IMR-90 (cell line): Measurements from ENCODE around the gene PRICKLE2. TPM values are rescaled to one million over a fixed set of nuclear protein-coding genes. Genes with fewer than 3 reads are reported as not detected.

Source experiments
- ATAC-seq: fragments of 200-7000 bp; cut with Tn5 transposase; 2 replicates; pipeline ENCODE4 v1.9.1; 2020; ENCODE audit warnings: low read depth, mild to moderate bottlenecking, moderate library complexity
- BruUV-seq: library from RNA; stranded (reverse); fragments of 400-500 nt; replicated peaks from 2 replicates; lab custom pipeline; 2021; lab: Mats Ljungman, UMichigan
- CTCF ChIA-PET: fragments of 300-600 bp; formaldehyde crosslinking; extraction: SDS; loops from one replicate; lab custom pipeline; 2021; ENCODE audit warnings: antibody characterized with exemption; lab: Yijun Ruan, JAX
- POLR2A ChIA-PET: fragments of 300-600 bp; sonication (Branson Sonifier 250); formaldehyde crosslinking; loops from one replicate; lab custom pipeline; 2022; ENCODE audit warnings: antibody characterized with exemption; ENCODE audit not compliant: unreplicated experiment; lab: Charles Lee
- DNase-seq: peaks from one replicate; pipeline ENCODE4 v3.0.0; 2013
- H2AFZ ChIP-seq: replicated peaks from 2 replicates; pipeline ENCODE3; 2013; ENCODE audit warnings: low read length, mild to moderate bottlenecking; ENCODE audit not compliant: poor library complexity
- H2AK5ac ChIP-seq: 2 replicates; pipeline ENCODE4 v1.6.1; 2013; ENCODE audit warnings: low read depth, low read length, inconsistent platforms
- H2AK9ac ChIP-seq: replicated peaks from 2 replicates; pipeline ENCODE3; 2013; ENCODE audit warnings: mild to moderate bottlenecking, low read depth, low read length, moderate library complexity; ENCODE audit not compliant: poor library complexity
- H2BK120ac ChIP-seq: 2 replicates; pipeline ENCODE4 v1.6.1; 2013; ENCODE audit warnings: low read depth, low read length, inconsistent platforms
- H2BK15ac ChIP-seq: 3 replicates; pipeline ENCODE4 v1.6.1; 2013; ENCODE audit warnings: low read depth, low read length, inconsistent platforms
- H2BK20ac ChIP-seq: 2 replicates; pipeline ENCODE4 v1.6.1; 2013; ENCODE audit warnings: low read depth, mild to moderate bottlenecking, inconsistent platforms, low read length, moderate library complexity
- H2BK5ac ChIP-seq: 2 replicates; pipeline ENCODE4 v1.6.1; 2013; ENCODE audit warnings: mild to moderate bottlenecking, low read depth, low read length, inconsistent platforms; ENCODE audit not compliant: poor library complexity, severe bottlenecking
- H3K14ac ChIP-seq: replicated peaks from 2 replicates; pipeline ENCODE4 v1.6.1; 2013; ENCODE audit warnings: low read depth, low read length, inconsistent platforms
- H3K18ac ChIP-seq: 2 replicates; pipeline ENCODE4 v1.6.1; 2013; ENCODE audit warnings: low read depth, low read length, control low read depth
- H3K23ac ChIP-seq: 2 replicates; pipeline ENCODE4 v1.6.1; 2013; ENCODE audit warnings: low read depth, low read length, inconsistent platforms
- H3K27ac ChIP-seq: 2 replicates; pipeline ENCODE4 v1.5.1; 2013; ENCODE audit warnings: mild to moderate bottlenecking, control low read depth, low read length; ENCODE audit not compliant: insufficient read depth
- H3K27me3 ChIP-seq: 2 replicates; pipeline ENCODE4 v1.6.1; 2013; ENCODE audit warnings: low read length; ENCODE audit not compliant: control insufficient read depth, insufficient read depth
- H3K36me3 ChIP-seq: 2 replicates; pipeline ENCODE4 v1.6.1; 2013; ENCODE audit warnings: low read length, mixed read lengths; ENCODE audit not compliant: control insufficient read depth, insufficient read depth
- H3K4ac ChIP-seq: 2 replicates; pipeline ENCODE4 v1.6.1; 2013; ENCODE audit warnings: low read depth, low read length, inconsistent platforms
- H3K4me1 ChIP-seq: 2 replicates; pipeline ENCODE4 v1.6.1; 2013; ENCODE audit warnings: low read length, mixed read lengths; ENCODE audit not compliant: control insufficient read depth, insufficient read depth
- H3K4me2 ChIP-seq: 2 replicates; pipeline ENCODE4 v1.6.1; 2013; ENCODE audit warnings: low read depth, mild to moderate bottlenecking, control low read depth, low read length, moderate library complexity
- H3K4me3 ChIP-seq: 2 replicates; pipeline ENCODE4 v1.5.1; 2013; ENCODE audit warnings: low read depth, mild to moderate bottlenecking, control low read depth, low read length, moderate library complexity; ENCODE audit not compliant: insufficient read depth
- H3K56ac ChIP-seq: 2 replicates; pipeline ENCODE4 v1.6.1; 2013; ENCODE audit warnings: low read length, inconsistent platforms; ENCODE audit not compliant: insufficient read depth; ENCODE audit errors: extremely low read depth
- H3K79me1 ChIP-seq, 2 experiments: 2 replicates each; pipeline ENCODE4 v1.6.1; 2013; ENCODE audit warnings: low read length in 2 of 2, inconsistent platforms in 1 of 2, low read depth in 1 of 2
- H3K9ac ChIP-seq: 2 replicates; pipeline ENCODE4 v1.6.1; 2013; ENCODE audit warnings: low read depth, low read length, control low read depth
- H3K9me1 ChIP-seq: 2 replicates; pipeline ENCODE4 v1.6.1; 2013; ENCODE audit warnings: low read length, inconsistent platforms; ENCODE audit not compliant: insufficient read depth
- H3K9me3 ChIP-seq: 2 replicates; pipeline ENCODE4 v1.6.1; 2013; ENCODE audit warnings: low read length; ENCODE audit not compliant: control insufficient read depth, insufficient read depth
- H4K20me1 ChIP-seq: 2 replicates; pipeline ENCODE4 v1.6.1; 2013; ENCODE audit warnings: low read length, inconsistent platforms; ENCODE audit not compliant: insufficient read depth
- H4K5ac ChIP-seq: 2 replicates; pipeline ENCODE4 v1.6.1; 2013; ENCODE audit warnings: mild to moderate bottlenecking, low read depth, low read length, control low read depth
- H4K8ac ChIP-seq, 2 experiments: 2 replicates each; pipeline ENCODE4 v1.6.1; 2013; ENCODE audit warnings: low read depth in 2 of 2, low read length in 2 of 2, control low read depth in 1 of 2, inconsistent platforms in 1 of 2
- H4K91ac ChIP-seq: 2 replicates; pipeline ENCODE4 v1.6.1; 2013; ENCODE audit warnings: low read depth, low read length, inconsistent platforms; ENCODE audit not compliant: insufficient read depth
- CEBPB ChIP-seq: IDR thresholded peaks from 2 replicates; pipeline ENCODE4 v1.6.1; 2012; ENCODE audit warnings: low read depth, low read length, improper control_type of control experiment
- MAFK ChIP-seq: IDR thresholded peaks from 2 replicates; pipeline ENCODE4 v1.6.1; 2012; ENCODE audit warnings: low read depth, low read length, improper control_type of control experiment
- WGBS, 2 experiments: methylation state at CpG; one replicate each; pipeline versions ENCODE4 v1.1.5 to v1.1.7; 2013; ENCODE audit warnings: missing lambda C conversion rate in 2 of 2; ENCODE audit not compliant: insufficient read length in 1 of 2; ENCODE audit errors: extremely low coverage in 2 of 2; 5-methylcytosine and 5-hydroxymethylcytosine counted together
- dilution Hi-C: fragments of 300-500 bp; cut with HindIII; formaldehyde crosslinking; loops from one replicate; pipeline ENCODE4 v1.14.3; 2018; ENCODE audit warnings: low sequenced_read_pairs; ENCODE audit not compliant: unreplicated experiment
- in situ Hi-C: fragments of 300-500 bp; cut with MboI; formaldehyde crosslinking; loops from 3 replicates; pipeline ENCODE4 v1.14.3; 2019; ENCODE audit warnings: low sequenced_read_pairs, inconsistent platforms, mixed read lengths
- intact Hi-C: fragments of 100-400 bp; cut with micrococcal nuclease; formaldehyde crosslinking; loops from 2 replicates; pipeline ENCODE4 v1.10.0; 2022
- polyA plus RNA-seq, 3 experiments: library from polyadenylated mRNA; depleted of rRNA; stranded (reverse); fragments of >200 nt; gene quantifications; 2 replicates each; pipeline ENCODE4 v1.2.3, GENCODE V29; 2012; ENCODE audit warnings: low replicate concordance in 1 of 3
- total RNA-seq: library from RNA; depleted of rRNA; stranded (reverse); fragments of >200 nt; gene quantifications from 2 replicates; pipeline ENCODE4 v1.2.3, GENCODE V29; 2012

The PRICKLE2 gene
- total and polyA plus RNA-seq, 2 of the 4 experiments (the other 2 are of a cell fraction) = 4.1 to 14.2 TPM

DNA sequence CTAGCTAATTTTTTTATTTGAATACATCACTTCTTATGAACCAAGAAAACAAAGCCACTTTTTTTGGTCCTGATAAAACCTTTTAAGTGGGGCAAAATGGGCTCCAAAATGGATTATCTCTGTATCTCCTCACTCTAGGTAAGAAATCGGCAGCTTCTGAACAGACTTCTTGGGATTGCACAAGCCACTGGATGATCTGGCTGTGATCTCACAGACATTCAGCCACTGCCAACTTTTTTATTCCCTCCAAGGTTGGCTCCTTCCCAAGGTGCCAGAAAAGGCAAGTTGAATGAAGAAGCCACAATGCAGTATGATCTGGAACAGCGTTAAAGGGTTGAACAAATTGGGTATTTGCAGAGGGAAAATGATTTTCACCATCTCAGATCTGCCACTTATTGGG is 73.2 kb downstream of the PRICKLE2 start:
- Histone ChIP-seq H3K9ac (no peak overlapping the region), H3K4me1 (peaks cover 18% of the 10 kb centered on the region), H4K8ac (peak overlapping the region in 1 of 2 experiments; percentile 69; a peak in 1 of 4 replicates), H3K4ac (no peak overlapping the region), H4K20me1 (no peaks in the 10 kb centered on the region; the same call in none of the 2 replicates), H3K23ac (peak overlapping the region; percentile 70; the same call in 1 of the 2 replicates), H3K27me3 (no peaks in the 10 kb centered on the region), H3K9me1 (peaks cover 16% of the 10 kb centered on the region), H3K18ac (no peak overlapping the region), H2AK5ac (no peak overlapping the region; the same call in 1 of the 2 replicates), H3K79me1 (peaks cover 6 to 32% of the 10 kb centered on the region in 2 experiments), H3K9me3 (no peaks in the 10 kb centered on the region), H3K14ac (peak overlapping the region; percentile 66; the same call in 1 of the 2 replicates), H4K91ac (no peak overlapping the region), H2BK120ac (peak overlapping the region; percentile 54; the same call in 1 of the 2 replicates), H3K4me2 (no peak overlapping the region), H3K4me3 (no peak overlapping the region), H4K5ac (no peak overlapping the region), H3K27ac (peak overlapping the region; percentile 61; the same call in 1 of the 2 replicates), H3K36me3 (peaks cover 32% of the 10 kb centered on the region), H2BK20ac (0 out of 2 replicates have a peak overlapping the region, but pooled peaks have one; percentile 69), H2AFZ (no peak overlapping the region), H3K56ac (no peak overlapping the region), H2BK5ac (peak overlapping the region; percentile 46), H2AK9ac (no peak overlapping the region), H2BK15ac (no peak overlapping the region; the same call in 2 of the 3 replicates)
- ChIA-PET POLR2A (interaction anchor here (0.6 kb wide), 1 partner anchor 193 kb away, joined by 4 read pairs; no protein-coding TSS in a partner anchor), CTCF (interaction anchor here (1.4 kb wide), 1 partner anchor 10 kb away, joined by 7 read pairs; no protein-coding TSS in a partner anchor)
- DNase-seq (peak; percentile 89), ATAC-seq (no peak)
- intact Hi-C loops (loop anchor here (5.0 kb wide), 4 partner anchors 70 to 330 kb away; no protein-coding TSS in a partner anchor), in situ Hi-C loops (no loop called here), dilution Hi-C loops (no loop called here)
- no CpG with 5 or more reads among the region's 2 CpGs for WGBS, 2 experiments
- no peak for TF ChIP-seq MAFK
- TF ChIP-seq CEBPB = peak; percentile 98
- BruUV-seq = no TSS peak
